CD4-positive, alpha-beta T cell treated with Interleukin-10 for 1 hour (primary cell): Measurements from ENCODE around the gene ABHD16B.
"Not testable (repeated sequence)": the region's sequence is repeated elsewhere in the genome, so short reads cannot be mapped to it uniquely, and the experiment has no call there.

Experiments
- DNase-seq: peaks from one replicate; pipeline ENCODE4 v3.0.0-alpha.2; 2020

ABHD16B gene

DNA sequence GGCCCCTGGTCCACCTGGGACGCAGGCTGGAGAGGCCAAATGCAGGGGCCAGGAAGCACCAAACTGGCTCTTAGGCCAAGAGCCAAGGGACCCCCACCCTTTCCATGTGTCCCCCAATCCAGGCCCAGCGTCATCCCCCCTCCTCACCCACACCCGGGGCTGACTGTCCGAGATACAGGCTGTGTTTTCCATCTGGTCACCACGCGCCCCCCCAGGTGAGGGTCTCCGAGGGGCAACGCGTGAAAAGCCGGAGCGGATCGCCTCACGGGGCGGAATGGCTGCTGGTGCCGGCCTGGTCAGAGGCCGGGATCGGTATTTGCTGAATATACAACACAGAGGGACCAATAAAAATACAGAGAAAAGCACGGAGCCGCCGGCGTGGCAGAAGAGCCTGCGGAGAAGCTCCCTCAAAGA is 5.2 kb upstream of the ABHD16B start:
- no peak for DNase-seq

DNA sequence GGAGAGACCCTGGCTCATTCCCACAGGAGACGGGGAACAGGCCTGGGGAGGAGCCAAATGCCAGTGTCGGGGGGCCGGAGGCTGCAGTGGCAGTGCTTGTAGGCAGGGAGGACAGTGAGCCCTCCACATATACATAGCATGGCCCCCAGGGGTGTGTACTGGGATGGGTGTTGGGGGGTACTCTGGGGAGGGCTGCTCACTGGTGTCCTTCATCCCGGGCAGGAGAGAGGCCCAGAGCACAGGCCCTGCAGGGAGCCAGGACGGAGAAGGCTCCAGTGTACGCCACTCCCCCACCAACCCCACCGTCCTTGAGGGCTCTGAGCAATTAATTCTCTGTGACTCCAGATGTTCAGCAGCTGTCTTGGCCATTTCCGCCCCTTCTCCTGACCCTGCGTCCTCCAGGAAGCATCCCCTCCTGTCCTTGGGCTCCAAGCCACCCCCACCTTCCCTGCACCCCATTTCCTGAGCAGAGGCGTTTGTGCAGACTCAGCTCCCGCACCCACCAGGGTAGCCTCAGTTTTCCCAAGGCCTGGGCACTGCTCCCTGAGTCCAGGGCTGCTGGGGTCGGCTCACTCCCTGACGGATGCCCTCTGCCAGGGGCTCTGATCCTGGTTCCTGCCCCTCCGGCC is 3.4 kb upstream of the ABHD16B start:
- no peak for DNase-seq

DNA sequence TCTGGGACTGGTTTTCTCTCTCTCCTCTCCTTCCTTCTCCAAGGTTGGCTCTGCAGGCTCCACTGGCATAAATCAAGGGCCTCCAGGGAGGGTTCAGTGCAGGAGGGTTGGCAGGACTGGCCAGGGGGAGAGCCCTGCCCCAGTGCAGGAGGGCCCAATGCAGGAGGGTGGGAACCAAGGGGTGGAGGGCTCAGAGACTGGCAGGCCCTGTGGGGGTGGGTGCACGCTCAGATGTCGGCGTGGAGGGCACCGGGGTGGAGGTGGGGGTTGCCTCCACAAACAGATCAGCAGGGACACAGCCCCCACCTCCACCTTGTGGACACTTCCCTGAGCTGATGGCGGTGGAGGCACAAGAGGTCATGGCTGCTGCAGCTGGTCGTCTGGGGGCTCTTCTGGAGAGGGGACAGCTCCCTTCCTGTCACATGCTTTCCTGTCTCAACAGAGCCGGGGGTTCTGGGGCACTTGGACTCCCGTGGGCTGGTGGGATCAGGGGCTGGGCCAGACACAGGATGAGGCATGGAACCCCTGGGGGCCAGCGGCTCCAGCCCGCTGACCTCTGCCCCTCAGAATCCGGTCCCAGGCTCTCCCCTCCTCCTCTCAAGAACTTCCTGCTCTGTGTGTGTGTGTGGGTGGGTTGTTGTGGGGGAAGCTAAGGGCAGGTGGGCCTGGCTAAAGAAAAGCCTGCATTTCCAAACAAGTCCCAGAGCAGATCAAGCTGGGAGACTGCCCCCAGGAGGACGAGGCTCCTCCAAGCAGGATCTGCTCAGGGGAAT is 2.7 kb upstream of the ABHD16B start:
- no peak for DNase-seq

DNA sequence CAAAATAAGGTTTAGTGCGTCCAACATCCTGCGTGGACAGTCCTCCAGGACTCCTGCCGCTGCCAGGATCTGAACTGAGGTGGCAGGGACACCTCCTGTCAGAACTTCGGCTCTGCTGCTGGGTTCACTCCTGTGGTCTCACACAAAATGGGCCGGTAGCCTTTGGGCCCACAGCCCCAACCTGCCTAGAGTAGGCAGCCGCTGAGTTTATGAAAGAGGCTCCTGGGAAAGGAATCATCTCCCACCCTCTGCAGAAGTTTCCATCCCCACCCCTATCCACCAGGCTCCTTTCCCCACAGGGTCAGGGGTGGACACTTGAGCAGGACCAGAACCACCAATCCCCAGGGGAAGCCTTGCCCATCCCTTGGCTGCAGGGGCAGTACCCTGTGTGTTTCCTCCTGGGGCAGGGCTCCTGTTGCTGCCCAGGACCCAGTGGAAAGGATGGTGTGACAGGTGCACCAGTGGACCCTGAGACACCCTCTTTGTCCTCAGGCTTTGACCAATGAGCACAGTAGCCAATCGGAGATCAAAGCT is 2.1 kb upstream of the ABHD16B start:
- no peak for DNase-seq

DNA sequence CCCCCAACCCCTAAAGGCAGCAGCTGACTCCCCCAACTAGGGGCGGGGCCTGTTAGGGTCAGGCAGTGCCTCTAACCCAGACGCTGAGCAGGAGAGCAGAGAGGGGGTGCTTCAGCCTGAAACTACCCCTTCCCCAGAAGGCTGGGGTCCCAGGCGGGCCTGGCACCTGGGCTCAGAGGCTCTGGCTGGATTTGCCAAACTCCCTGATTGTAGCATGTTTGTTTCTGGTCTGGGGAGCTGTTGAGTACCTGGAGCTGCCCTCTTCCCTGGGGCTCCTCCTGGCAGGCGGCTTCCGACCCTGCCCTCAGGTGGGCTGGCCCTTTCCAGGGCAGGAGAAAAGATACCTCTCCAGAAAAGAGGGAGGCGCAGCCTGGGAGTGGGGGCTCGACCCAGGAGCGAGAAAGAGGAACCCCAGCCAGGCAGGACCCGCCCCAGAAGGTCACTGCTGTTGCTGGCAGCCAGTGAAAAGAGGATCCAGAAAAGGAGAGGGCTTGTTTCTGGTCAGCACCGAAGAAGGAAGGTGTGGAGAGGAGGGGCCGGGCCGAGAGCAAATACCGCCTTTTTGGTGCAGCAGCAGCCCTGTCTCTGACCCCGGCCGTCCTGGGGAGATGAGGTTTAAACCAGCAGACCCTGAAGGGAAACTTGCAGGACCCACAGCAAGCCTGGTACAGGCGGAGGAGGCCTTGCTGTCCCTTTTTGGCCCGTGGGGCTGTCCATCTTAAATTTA is 810 bp upstream of the ABHD16B start:
- DNase-seq: no peak

DNA sequence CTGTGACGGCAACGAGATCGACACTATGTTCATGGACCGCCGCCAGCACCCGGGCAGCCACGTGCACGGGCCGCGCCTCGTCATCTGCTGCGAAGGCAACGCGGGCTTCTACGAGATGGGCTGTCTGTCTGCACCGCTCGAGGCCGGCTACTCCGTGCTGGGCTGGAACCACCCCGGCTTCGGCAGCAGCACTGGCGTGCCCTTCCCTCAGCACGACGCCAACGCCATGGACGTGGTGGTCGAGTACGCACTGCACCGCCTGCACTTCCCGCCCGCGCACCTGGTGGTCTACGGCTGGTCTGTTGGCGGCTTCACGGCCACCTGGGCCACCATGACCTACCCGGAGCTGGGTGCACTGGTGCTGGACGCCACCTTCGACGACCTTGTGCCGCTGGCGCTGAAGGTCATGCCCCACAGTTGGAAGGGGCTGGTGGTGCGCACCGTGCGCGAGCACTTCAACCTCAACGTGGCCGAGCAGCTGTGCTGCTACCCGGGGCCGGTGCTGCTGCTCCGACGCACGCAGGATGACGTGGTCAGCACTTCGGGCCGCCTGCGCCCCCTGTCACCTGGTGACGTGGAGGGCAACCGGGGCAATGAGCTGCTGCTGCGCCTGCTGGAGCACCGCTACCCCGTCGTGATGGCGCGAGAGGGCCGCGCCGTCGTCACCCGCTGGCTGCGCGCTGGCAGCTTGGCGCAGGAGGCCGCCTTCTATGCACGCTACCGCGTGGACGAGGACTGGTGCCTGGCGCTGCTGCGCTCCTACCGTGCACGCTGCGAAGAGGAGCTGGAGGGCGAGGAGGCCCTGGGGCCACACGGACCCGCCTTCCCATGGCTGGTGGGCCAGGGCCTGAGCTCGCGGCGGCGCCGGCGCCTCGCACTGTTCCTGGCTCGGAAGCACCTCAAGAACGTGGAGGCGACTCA is 943 bp downstream of the ABHD16B start:
- DNase-seq: no peak

DNA sequence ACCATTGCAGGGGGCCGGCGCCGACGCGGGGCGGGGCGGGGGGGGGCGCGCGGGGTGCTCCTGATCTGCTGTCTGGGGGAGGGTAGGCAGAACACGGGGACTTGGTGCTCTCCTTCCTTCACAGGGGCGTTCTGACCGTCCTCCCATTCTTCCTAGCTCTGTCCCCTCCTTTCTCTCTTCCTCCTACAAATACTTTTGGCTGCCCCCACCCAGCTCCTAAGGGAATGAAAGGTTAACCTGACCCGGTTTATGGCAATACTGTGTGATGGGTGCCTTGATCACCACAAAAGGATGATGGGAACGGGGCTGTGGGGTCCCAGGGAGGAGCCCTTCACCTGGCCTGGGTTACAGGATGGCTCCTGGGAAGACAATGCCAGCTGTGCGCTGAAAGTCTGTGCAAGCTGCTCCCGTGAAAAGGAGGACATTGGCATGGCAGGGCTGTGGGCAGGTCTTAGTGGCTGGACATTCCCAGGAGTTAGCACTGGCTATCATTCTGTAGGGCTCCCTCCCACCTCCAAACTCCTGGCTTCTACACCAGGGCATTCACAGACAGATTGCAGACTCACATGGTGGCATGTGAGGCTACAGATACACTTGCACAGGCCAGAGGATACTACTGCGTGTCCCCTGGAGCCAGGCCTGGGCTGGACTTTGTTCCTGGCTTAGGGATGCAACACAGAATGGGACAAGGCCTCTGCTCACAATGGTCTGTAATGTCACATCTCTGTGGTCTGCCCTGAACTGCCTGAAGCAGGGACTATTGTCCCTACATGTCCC is 1.9 kb downstream of the ABHD16B start:
- no peak for DNase-seq

DNA sequence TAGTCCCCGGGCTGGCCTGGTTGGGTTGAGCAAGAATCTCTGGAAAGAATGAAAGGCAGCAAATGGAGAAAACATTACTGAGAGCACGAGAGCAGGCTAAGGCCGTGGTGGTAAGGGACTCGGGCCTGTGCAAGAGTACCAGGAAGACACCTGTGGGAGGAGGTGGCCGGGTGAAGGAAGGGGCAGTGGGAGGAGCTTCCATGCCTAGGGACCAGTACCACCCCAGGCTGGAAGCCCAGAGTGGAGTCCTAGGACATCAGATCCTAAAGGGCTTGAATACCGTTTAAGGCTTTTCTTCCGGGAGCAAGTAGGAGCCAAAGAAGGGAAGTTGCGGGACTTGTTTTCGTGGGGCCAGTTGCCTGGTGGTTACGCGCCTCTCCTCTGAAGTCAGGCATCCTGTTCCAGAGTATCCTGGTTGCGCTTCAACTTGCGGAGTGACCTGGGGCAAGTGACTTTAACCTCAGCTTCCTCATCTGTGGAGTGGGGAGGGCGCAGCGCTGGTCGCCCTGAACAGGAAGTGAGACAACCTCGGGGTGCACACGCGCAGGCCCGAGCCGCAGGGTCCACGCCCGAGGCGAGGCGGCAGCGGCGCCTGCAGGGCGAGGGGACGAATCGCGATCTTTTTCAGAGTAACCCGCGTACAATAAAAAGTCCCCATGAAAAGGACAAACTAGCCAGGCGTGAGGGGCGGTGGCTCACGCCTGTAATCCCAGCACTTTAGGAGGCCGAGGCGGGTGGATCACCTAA is 2.7 kb downstream of the ABHD16B start:
- DNase-seq: peak; percentile 84

DNA sequence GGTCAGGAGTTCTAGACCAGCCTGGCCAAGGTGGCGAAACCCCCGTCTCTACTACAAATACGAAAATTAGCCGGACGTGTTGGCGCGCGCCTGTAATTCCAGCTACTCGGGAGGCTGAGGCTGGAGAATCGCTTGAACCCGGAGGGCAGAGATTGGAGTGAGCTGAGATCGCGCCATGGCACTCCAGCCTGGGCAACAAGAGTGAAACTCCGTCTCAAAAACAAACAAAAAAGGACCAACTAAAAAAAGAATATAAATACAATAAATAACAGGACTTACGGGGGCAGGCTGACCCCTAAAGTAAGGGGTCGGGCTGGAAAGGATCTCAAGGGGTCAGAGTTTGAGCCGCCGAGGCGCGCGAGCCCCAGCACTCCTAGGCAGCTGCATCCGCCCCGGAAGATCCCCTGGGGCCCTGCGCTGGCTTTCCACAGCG is 3.3 kb downstream of the ABHD16B start:
- DNase-seq: no peak

DNA sequence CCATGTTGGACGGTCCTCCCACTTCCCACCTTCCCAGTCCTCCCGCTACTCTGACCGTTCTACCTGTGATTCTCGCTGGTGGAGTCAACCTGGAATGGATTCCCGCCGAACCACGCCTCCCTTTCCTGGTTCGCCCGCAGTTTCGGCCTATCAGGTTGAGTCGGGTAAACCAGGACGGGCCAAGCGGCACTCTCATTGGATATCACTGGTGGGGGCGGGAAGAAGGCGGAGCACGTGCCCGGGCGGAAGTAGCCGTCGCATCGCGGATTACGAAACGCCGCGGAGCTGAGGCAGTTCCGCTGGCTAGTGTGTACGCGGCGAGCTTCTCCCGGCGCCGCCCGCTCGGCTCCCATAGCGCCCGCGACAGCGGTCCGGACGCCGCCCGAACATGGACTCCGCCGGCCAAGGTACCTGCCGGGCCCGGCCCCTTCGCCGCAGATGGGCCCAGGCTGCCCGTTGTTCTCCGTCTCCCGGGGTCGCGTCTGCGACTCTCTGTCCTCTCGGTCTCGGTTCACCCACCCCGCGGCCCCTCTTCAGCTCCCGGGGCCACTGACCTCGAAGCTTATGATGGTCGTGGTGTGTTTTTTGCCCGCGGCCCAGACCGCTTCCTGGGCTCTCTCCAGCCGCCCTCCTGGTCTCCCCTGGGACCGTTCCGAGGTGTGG is 3.8 kb downstream of the ABHD16B start, which contains the start of gene TPD52L2:
TSS of gene TPD52L2 (plus strand) at position 293 of the 663 bp plus-strand sequence. CDS start at position 389, 96 bp downstream.
- DNase-seq: peak; percentile 98

DNA sequence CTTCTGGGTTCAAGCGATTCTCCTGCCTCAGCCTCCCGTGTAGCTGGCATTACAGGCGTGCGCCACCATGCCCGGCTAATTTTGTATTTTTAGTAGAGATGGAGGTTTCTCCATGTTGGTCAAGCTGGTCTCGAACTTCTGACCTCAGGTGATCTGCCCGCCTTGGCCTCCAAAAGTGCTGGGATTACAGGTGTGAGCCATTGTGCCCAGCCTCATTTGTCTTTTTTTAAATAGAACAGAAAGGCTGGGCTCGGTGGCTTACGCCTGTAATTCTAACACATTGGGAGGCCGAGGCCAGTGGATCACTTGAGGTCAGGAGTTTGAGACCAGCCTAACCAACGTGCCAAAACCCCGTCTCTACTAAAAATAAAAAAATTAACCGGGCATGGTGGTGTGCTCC is 5.7 kb downstream of the ABHD16B start:
- DNase-seq: not testable (repeated sequence)

DNA sequence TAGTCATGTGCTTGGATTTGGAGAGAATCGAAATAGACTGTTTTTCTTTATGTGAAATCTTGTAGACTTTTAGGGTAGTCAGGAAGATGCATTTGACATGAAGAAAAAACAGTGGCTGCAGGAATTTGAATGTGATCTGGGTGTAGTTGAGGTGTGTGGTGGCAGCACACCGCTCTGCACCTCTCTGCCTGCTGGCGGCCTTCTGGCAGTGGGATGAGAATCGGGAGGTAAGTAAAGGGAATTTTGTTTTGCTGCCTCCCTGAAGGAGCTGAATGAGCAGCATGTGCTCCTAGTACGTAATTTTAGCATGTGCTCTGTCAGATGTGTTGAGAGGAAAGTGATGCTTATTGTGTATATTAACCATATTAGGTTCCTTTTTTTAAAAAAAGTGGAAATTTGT is 7.0 kb downstream of the ABHD16B start:
- DNase-seq: no peak

DNA sequence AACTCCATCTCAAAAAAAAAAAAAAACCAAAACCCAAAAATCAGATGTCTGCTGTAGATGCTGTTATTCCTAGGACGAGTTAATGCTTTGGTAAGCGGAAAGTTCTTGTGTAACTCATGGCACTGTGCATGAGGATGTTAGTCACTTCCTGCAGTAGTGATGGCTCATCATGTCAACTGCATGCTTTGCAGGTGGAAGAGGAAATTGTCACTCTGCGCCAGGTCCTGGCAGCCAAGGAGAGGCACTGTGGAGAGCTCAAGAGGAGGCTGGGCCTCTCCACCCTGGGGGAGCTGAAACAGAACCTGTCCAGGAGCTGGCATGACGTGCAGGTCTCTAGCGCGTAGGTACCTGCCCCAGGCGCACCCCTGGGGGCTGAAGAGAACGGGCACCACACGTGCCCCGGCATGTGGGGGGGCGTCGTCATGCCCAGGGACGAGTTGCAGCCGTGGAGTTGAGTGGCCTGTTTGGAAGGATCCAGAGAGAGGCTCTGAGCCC is 12.2 kb downstream of the ABHD16B start:
- DNase-seq: peak; percentile 41

DNA sequence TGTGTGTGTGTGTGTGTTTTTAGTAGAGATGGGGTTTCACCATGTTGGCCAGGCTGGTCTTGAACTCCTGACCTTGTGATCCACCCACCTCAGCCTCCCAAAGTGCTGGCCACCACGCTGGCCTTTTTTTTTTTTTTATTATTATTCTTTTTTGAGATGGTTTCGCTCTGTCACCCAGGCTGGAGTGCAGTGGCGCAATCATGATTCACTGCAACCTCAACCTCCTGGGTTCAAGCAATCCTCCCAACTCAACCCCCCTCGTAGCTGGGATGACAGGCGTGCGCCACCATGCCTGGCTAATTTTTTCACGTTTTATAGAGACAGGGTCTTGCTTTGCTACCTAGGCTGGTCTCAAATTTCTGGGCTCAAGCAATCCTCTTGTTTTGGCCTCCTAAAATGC is 12.9 kb downstream of the ABHD16B start:
- DNase-seq: not testable (repeated sequence)

DNA sequence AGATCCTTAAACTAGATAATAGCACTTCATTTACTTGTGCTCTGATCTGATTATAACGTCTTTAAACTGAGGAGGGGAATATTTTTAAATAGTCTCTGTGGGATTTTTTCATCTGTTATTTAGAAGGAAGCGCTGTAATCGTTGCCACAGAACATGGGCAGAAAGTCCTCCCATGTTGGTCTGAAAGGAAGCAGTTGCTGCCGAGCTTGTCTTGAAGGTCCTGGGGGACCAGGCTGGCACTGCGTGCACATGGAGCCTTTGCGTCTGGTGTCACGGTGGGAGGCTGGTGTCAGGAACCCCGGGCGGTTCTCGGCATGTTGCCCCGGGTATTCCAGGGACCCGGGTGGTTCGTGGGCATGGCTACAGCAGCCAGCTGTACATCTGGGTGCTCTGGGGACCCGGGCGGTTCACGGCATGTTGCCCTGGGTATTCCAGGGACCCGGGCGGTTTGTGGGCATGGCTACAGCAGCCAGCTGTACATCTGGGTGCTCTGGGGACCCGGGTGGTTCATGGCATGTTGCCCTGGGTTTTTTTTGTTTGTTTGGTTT is 15.3 kb downstream of the ABHD16B start:
- no peak for DNase-seq

DNA sequence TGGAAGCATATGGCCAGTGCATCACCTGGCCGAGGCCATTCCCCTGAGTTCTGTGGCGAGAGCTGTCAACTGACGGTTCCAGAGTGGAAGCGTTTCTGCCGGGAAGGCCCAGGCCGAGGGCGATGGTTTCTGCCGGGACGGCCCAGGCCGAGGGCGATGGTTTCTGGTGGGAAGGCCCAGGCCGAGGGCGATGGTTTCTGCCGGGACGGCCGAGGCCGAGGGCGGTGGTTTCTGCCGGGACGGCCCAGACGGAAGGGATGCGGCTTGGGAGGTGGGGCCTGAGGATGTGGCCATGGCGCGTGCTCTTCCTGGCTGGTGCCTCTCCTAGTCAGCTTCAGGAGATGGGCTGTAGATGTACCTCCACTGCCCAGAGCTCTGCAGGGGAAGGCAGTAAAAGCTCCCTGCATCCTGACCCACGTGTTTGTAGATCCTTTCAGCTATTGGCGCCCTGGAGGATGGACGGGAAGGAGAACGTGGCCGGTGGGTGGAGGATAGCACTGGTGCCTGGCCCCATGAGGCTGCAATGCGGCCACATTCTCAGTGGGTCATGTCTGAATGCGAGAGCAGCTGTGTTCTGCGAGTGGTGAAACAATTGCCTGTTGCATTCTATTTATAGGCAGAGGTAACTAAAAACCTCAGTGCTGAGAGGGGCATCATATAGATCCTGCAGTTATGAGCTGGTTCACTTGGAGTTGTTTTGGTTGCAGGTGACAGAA is 16.6 kb downstream of the ABHD16B start:
- no peak for DNase-seq

DNA sequence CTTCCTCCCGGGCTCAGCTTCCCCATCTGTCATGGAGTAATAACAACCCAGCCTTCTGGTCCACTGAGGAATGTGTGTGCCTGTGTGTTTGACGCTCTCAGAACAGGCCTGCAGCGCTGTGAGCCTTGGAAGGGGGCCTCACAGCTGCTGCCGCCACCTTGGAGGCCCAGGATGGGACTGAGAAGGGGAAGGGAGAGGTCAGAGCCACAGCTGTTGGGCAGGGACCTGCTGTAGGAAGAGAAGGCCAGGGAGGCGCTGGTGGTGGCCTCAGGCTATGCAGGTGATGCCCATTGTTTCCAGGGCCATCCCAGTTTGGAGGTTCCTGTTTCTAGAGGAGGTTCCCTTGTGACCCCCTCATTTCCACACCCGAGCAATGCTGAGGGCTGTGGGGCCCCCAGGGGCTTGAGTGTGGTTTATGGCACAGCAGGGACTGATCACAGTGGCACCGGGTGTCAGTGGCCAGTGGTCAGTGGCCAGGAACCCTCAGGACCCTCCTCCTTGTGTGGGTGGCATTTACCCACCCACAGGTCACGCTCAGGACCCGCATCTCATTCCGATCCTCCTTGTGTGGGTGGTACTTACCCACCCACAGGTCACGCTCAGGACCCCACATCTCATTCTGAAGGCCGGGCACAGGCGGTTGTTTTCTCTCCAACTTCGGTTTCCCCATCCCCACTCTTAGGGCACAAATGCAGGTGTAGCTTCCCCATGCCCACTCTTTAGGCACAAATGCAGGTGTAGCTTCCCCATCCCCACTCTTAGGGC is 17.8 kb downstream of the ABHD16B start:
- DNase-seq: no peak

DNA sequence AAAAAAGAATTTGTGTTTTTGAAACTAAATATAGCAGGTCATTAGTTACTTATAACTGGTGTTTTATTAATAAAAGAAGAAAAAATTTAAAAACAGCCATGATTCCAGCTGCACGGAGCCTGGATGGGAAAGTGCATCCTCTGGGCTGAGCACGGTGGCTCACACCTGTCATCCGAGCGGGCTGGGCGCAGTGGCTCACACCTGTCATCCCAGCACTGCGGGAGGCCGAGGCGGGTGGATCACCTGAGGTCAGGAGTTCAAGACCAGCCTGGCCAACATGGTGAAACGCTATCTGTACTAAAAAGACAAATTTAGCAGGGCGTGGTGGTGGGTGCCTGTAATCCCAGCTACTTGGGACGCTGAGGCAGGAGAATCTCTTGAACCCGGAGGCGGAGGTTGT is 19.6 kb downstream of the ABHD16B start:
- not testable (repeated sequence) for DNase-seq
